Stimulated activated naive B cell treated with anti-CD40 and anti-IgM and Interleukin-4, amounts not matched to agents 10 μg/mL and 1 μg/mL and 100 μg/mL, for 72 hours (primary cell): ENCODE measurements around the gene PAXIP1.

Experiments
- ATAC-seq, 2 donors: fragments of 150-1000 bp; cut with Tn5 transposase; replicated peaks; 2 replicates each; pipeline ENCODE4 v1.10.0; 2021; ENCODE audit warnings: moderate library complexity in 1 of 2
- DNase-seq: peaks from one replicate; pipeline ENCODE4 v3.0.0; 2021
- H3K27ac Mint-ChIP-seq: one replicate; pipeline ENCODE4 v1.8.0; 2022; ENCODE audit warnings: mild to moderate bottlenecking, mixed read lengths
- H3K27me3 Mint-ChIP-seq, 2 donors: one replicate each; pipeline ENCODE4 v1.8.0; 2022; ENCODE audit warnings: mixed read lengths in 2 of 2
- H3K36me3 Mint-ChIP-seq, 2 donors: one replicate each; pipeline ENCODE4 v1.8.0; 2022; ENCODE audit warnings: mixed read lengths in 2 of 2, mild to moderate bottlenecking in 1 of 2
- H3K4me1 Mint-ChIP-seq, 2 donors: one replicate each; pipeline ENCODE4 v1.8.0; 2022; ENCODE audit warnings: mixed read lengths in 2 of 2, mild to moderate bottlenecking in 1 of 2
- H3K4me3 Mint-ChIP-seq, 2 donors: one replicate each; pipeline ENCODE4 v1.8.0; 2022; ENCODE audit warnings: mild to moderate bottlenecking in 2 of 2, mixed read lengths in 2 of 2, moderate library complexity in 1 of 2
- H3K9me3 Mint-ChIP-seq, 2 donors: one replicate each; pipeline ENCODE4 v1.8.0; 2022; ENCODE audit warnings: mixed read lengths in 2 of 2, mild to moderate bottlenecking in 1 of 2

The PAXIP1 gene

GRCh38 chr7:154907651-154908620, 95.0 kb downstream of the PAXIP1 start:
- Mint-ChIP-seq H3K9me3 (peaks cover 2 to 9% of the 10 kb centered on the region in 2 donors), H3K36me3 (peaks cover 0 to 8% of the 10 kb centered on the region in 2 donors), H3K4me3 (no peak overlapping the region), H3K27ac (no peak overlapping the region), H3K27me3 (peaks cover 36 to 45% of the 10 kb centered on the region in 2 donors), H3K4me1 (no peaks in the 10 kb centered on the region)
- ATAC-seq: no peak
- DNase-seq: no peak

- DNase-seq: no peak
- Mint-ChIP-seq H3K27ac (no peak overlapping the region), H3K36me3 (peaks cover 0 to 8% of the 10 kb centered on the region in 2 donors), H3K27me3 (peaks cover 32 to 40% of the 10 kb centered on the region in 2 donors), H3K4me1 (no peaks in the 10 kb centered on the region), H3K4me3 (no peak overlapping the region), H3K9me3 (peaks cover 2 to 9% of the 10 kb centered on the region in 2 donors)
- no peak for ATAC-seq
Measured at GRCh38 chr7:154906736-154907355, 96.1 kb downstream of the PAXIP1 start.

DNA sequence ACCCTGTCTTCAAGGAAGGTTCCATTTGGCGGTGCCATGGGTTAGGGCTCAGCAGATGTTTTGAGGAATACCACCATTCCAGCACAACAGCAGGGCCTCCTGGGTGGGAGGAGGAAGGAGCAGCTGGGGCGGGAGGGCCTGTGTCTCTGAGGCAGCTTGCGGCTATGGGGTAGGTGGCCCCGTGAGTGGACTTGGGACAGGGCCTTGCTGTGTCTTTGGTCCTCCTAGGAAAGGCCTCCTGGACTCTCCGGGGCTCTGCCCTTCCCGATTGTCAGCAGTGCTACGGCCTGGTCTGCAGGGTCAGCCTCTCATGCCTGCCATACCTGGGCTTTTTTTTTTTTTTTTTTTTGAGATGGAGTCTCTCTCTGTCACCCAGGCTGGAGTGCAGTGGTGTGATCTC, 96.7 kb downstream of the PAXIP1 start:
- Mint-ChIP-seq H3K9me3 (peaks cover under 1 to 5% of the 10 kb centered on the region in 2 donors), H3K4me1 (no peaks in the 10 kb centered on the region), H3K36me3 (peaks cover 0 to 5% of the 10 kb centered on the region in 2 donors), H3K27ac (no peak overlapping the region), H3K4me3 (no peak overlapping the region), H3K27me3 (peaks cover 29 to 36% of the 10 kb centered on the region in 2 donors)
- no peak for DNase-seq
- no peak for ATAC-seq

DNA sequence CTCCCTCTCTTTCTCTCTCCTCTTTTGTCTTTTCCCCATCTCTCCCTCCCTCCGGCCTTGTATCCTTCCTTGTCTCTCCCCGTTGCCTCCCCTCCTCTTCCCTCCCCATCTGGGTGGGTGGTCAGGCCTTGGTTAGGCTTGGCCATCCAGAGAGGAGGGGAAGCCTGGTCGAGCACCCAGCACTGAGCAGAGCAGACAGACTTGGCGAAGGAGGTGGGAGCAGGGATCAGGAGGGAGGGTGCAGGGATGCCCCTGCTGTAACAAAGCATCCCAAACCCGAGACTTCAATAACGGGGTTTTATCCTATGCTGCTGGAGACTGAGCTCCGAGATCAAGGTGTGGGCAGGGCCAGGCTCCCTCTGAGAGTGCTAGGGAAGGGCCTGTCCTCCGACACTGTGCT, 97.3 kb downstream of the PAXIP1 start:
- ATAC-seq (no peak), DNase-seq (no peak)
- no peak overlapping the region for H3K4me3 Mint-ChIP-seq
- no peak overlapping the region for H3K27ac Mint-ChIP-seq
- H3K36me3 Mint-ChIP-seq: no peaks in the 10 kb centered on the region
- no peaks in the 10 kb centered on the region for H3K4me1 Mint-ChIP-seq
- no peaks in the 10 kb centered on the region for H3K9me3 Mint-ChIP-seq
- peaks cover 23 to 30% of the 10 kb centered on the region in 2 donors for H3K27me3 Mint-ChIP-seq

DNA sequence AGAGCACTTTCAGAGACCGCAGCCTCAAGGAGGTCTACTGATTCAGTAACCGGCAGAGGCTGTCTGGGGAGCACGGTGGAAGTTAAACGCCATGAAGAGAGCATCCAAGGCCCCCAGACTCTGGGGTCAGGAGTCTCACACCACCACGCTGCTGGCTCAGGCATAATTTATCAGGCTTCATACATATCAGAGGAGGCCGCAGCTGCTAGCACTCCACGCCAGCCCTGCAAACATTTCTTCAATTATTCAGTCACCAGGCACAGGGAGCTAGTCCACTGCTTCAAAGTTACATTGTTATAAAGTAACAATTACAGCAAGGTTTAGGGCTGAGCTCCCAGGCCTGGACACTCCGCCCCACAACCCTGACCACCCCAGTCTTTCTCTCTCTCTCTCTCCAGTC, 97.8 kb downstream of the PAXIP1 start:
- no peaks in the 10 kb centered on the region for H3K4me1 Mint-ChIP-seq

GRCh38 chr7:154903083-154903731, 99.7 kb downstream of the PAXIP1 start:
- DNase-seq (no peak), ATAC-seq (no peak)
- no peaks in the 10 kb centered on the region for H3K9me3 Mint-ChIP-seq
- no peaks in the 10 kb centered on the region for H3K36me3 Mint-ChIP-seq
- peaks cover 6 to 25% of the 10 kb centered on the region in 2 donors for H3K27me3 Mint-ChIP-seq
- no peak overlapping the region for H3K27ac Mint-ChIP-seq
- H3K4me3 Mint-ChIP-seq: no peak overlapping the region
- H3K4me1 Mint-ChIP-seq: no peaks in the 10 kb centered on the region

More for the DNA sequence above, 97.8 kb downstream of the PAXIP1 start:
- ATAC-seq (no peak), DNase-seq (no peak)
- H3K36me3 Mint-ChIP-seq: no peaks in the 10 kb centered on the region
- peaks cover 22 to 29% of the 10 kb centered on the region in 2 donors for H3K27me3 Mint-ChIP-seq
- H3K9me3 Mint-ChIP-seq: no peaks in the 10 kb centered on the region
- no peak overlapping the region for H3K27ac Mint-ChIP-seq
- no peak overlapping the region for H3K4me3 Mint-ChIP-seq

DNA sequence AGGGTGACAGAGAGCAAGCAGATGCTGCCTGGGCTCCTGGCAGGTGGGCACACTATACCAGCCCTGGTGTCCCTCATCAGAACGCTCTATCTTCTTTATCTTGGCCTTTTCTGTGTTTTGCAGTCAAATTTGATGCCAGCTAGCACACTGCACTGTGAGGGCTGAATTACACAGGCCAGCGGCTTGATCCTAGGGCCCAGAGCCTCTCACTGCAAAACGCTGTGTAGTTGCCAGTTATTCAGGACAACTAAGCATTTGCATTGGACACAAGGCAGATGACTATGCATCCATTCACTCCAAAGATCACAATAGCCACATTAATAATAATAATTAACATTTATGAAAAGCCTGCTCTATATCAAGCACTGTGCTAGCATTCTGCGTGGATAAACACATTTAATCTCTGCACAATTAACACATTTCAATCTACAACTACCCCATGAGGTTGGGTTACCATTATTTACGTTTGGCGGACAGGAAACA, 100.3 kb downstream of the PAXIP1 start:
- Mint-ChIP-seq H3K36me3 (no peaks in the 10 kb centered on the region), H3K4me1 (no peaks in the 10 kb centered on the region), H3K27me3 (peaks cover under 1 to 25% of the 10 kb centered on the region in 2 donors), H3K9me3 (no peaks in the 10 kb centered on the region), H3K27ac (no peak overlapping the region), H3K4me3 (no peak overlapping the region)
- ATAC-seq (no peak), DNase-seq (no peak)

- H3K4me1 Mint-ChIP-seq: no peaks in the 10 kb centered on the region
- no peak overlapping the region for H3K27ac Mint-ChIP-seq
- no peak for DNase-seq
- H3K36me3 Mint-ChIP-seq: no peaks in the 10 kb centered on the region
- H3K9me3 Mint-ChIP-seq: no peaks in the 10 kb centered on the region
- no peak for ATAC-seq
- peaks cover 5 to 22% of the 10 kb centered on the region in 2 donors for H3K27me3 Mint-ChIP-seq
- no peak overlapping the region for H3K4me3 Mint-ChIP-seq
Measured at GRCh38 chr7:154899862-154900261, 103.1 kb downstream of the PAXIP1 start.

DNA sequence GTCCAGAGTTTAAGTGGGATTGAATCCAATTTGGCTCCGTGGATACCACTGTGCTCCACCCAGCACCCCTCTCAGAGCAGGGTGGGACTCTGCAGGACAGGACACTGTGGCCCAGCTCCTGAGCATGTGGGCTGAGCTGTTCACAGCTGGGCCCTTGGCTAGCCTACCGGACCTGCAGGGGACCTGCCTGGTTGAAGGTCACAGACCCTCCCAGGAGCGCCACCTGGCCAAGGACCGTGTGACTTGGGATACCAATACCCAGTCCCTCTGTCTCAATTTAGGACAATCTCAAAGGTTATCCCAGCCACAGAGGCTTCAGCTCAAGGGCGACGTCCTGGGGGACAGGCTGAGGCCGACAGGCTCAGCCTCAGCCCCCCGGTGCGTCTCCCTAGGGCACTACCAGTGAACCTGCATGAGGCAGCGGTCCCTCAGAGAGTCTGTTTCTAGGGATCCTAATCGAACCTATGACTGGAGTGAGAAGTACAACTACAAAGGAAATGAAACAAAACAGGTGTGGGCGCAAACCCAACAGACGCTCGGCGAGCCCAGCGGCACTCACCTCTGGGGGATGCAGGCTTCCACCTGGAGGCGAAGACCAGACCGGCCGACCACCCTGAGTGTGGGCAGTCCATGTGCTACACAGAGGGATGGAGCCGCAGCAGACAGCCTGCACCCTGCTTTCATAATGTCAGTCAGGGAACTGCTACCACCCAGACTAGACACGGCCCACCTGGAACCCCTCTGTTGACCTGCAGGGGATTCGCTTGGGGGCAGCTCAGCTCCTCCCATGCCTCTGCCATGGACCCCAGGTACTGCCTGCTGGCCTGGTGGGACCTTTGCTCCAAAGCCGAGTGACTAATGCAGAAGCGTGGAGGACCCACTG, 103.7 kb downstream of the PAXIP1 start:
- ATAC-seq (no peak), DNase-seq (no peak)
- H3K4me3 Mint-ChIP-seq: no peak overlapping the region
- no peaks in the 10 kb centered on the region for H3K9me3 Mint-ChIP-seq
- H3K4me1 Mint-ChIP-seq: no peaks in the 10 kb centered on the region
- no peak overlapping the region for H3K27ac Mint-ChIP-seq
- H3K36me3 Mint-ChIP-seq: no peaks in the 10 kb centered on the region
- peaks cover 5 to 17% of the 10 kb centered on the region in 2 donors for H3K27me3 Mint-ChIP-seq

DNA sequence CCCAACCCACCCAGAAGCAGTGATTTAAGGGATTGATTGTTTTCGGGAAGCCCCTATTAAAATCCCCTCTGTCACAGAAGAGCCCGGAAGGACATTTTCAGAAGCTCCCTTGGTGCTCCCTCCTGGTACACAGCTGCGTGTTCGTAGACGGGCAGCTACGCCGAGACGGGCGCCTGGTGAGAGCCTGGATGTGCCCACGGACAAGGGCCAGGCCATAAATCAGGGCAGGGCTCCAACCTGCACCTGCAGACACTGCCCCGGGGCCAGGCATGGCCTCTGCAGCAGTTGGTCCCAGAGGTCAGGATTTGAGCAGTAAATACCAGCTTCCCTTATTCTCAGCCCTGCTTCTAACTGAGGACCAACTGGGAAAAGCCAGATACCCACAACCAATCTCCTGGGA, 106.8 kb downstream of the PAXIP1 start:
- no peaks in the 10 kb centered on the region for H3K36me3 Mint-ChIP-seq
- no peaks in the 10 kb centered on the region for H3K4me1 Mint-ChIP-seq
- no peak for ATAC-seq
- DNase-seq: no peak
- no peak overlapping the region for H3K27ac Mint-ChIP-seq
- no peak overlapping the region for H3K4me3 Mint-ChIP-seq
- H3K27me3 Mint-ChIP-seq: peaks cover 14 to 27% of the 10 kb centered on the region in 2 donors
- no peaks in the 10 kb centered on the region for H3K9me3 Mint-ChIP-seq
